Activated T-cell treated with anti-CD3 and anti-CD28 coated beads, Interleukin-2, amount 50 U/mL, for 24 hours (primary cell): ENCODE data around the gene DIPK1B.

Experiments used
- DNase-seq: peaks from one replicate; pipeline ENCODE4 v3.0.0-alpha.2; 2020
- H3K27ac Mint-ChIP-seq: 2 replicates; pipeline ENCODE4 v1.8.0; 2020; ENCODE audit warnings: mild to moderate bottlenecking, mixed read lengths
- H3K27me3 Mint-ChIP-seq: 2 replicates; pipeline ENCODE4 v1.8.0; 2020; ENCODE audit warnings: mixed read lengths
- H3K36me3 Mint-ChIP-seq: 2 replicates; pipeline ENCODE4 v1.8.0; 2020; ENCODE audit warnings: low read depth, mixed read lengths
- H3K4me1 Mint-ChIP-seq: 2 replicates; pipeline ENCODE4 v1.8.0; 2020; ENCODE audit warnings: low read depth, mixed read lengths
- H3K4me3 Mint-ChIP-seq: 2 replicates; pipeline ENCODE4 v1.8.0; 2020; ENCODE audit warnings: mild to moderate bottlenecking, moderate library complexity, mixed read lengths
- H3K9me3 Mint-ChIP-seq: 2 replicates; pipeline ENCODE4 v1.8.0; 2020; ENCODE audit warnings: mixed read lengths

DIPK1B gene

DNA sequence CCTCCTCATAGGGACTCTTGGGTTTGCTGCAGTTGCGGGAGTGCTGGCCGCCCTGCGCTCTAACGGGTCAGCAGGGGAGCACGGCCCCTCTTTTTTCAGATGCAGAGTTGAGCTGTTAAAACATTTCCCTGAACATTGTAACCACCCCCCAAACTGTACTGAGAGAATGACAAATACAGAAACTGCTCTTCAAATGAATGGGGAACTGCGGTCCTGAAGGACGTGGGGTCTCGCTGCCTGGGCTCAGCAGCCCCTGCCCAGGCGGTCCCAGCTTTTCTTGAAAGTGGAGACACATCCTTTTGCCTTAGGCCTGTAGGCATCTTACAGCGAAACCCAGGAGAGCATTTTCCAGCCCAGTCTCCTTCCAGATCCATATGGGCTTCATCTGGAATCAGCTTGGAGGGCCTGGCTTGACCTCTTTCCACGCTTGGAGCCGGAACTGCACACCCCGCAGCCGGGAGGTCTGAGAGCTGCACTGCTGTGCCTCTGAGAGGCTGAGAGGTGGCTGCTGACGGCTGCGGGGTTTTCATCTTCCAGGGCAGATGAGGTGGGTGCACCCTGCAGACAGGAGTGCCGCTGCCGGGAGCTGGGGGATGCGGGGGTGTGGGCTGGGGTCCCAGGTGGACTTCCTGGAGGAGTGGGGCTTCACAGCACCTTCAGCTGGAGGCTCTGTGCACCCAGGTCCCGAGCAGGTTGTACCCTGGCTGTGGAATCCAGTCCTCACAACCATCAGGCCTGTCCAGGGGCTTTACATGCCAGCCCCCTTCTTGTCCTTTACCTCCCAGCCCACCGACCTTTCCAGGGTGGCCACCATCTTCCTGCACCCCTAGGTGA is 23.9 kb upstream of the DIPK1B start:
- H3K27ac Mint-ChIP-seq = no peak overlapping the region
- H3K36me3 Mint-ChIP-seq = no peaks in the 10 kb centered on the region
- no peaks in the 10 kb centered on the region for H3K9me3 Mint-ChIP-seq
- H3K4me3 Mint-ChIP-seq = no peak overlapping the region
- peaks cover 6% of the 10 kb centered on the region for H3K4me1 Mint-ChIP-seq
- no peak for DNase-seq
- peaks cover 4% of the 10 kb centered on the region for H3K27me3 Mint-ChIP-seq

DNA sequence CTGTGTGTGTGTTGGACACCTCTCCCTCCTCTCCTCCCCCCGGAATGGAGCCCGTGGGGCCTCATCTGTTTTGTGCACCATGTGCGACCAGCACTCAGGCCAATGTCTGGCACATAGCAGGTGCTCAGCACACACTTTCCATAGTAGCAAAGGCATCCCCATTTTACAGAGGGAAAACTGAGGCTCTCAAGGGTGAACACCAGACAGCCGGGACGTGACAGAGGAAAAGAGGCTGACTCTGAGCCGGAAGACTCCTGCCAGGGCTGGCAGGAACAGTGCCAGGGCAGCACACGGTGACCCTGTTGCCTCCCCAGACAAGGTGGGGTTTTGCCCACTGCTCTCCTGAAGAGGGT is 23.3 kb upstream of the DIPK1B start:
- Mint-ChIP-seq H3K4me1 (peaks cover 6% of the 10 kb centered on the region), H3K4me3 (no peak overlapping the region), H3K9me3 (no peaks in the 10 kb centered on the region)

DNA sequence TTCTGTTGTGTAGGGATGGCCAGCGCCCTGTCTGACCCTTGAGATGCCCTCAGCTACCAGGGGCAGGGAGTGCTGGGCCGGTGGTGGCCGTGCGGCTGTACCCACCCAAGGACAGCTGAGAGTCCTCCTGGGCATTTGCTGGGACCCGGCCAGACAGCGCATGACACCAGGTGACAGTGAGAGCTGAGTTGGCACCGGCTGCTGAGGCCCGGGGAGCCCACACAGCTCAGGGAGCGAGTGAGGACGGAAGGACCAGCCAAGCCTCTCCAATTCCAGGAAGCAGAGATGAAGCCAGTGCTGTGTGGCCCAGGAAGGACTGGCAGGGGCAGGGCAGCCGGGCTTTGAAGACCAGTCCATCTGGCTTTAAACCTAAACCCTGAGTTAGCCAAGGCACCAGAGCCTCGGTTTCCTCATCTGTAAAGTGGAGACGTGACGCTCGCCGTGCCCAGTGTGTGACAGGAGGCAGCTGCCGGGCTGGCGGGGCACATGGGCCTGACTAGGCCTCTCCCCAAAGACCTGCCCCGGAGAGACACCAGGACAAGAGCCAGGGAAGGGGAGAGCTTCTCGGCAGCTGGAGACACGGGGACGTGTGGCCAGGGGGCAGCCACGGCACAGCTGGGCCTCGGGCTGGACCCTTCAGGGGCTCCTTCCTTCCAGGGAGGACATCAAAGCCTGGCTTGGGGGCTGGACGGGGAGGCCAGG is 22.1 kb upstream of the DIPK1B start:
- Mint-ChIP-seq H3K27me3 (peaks cover 4% of the 10 kb centered on the region), H3K9me3 (no peaks in the 10 kb centered on the region), H3K4me1 (peaks cover 6% of the 10 kb centered on the region), H3K27ac (no peak overlapping the region), H3K36me3 (no peaks in the 10 kb centered on the region), H3K4me3 (no peak overlapping the region)
- no peak for DNase-seq

More for the DNA sequence above, 23.3 kb upstream of the DIPK1B start:
- Mint-ChIP-seq H3K27me3 (peaks cover 4% of the 10 kb centered on the region), H3K27ac (no peak overlapping the region), H3K36me3 (no peaks in the 10 kb centered on the region)
- DNase-seq = no peak

DNA sequence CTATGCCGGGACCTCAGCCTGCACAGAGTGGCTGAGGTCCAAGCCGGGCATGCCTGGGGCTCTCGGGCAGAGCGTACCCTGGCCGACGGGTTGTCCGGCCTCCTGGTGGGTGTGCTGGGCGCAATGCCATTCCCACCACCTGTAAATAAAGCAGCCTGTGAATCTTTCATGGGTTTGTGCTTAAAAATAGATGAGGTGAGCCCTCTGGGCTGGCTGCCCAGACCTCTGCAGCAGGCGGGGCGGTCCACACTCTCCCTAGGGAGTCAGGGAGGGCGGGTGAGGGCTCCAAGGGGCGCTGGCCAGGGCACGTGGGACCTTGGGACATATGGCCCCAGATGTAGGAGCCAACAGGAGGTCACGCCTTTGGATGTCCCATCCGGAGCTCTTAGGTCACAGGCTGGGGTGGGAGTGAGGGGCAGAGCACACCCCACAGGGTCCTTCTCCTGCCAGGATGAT is 21.5 kb upstream of the DIPK1B start:
- Mint-ChIP-seq H3K27me3 (peaks cover 5% of the 10 kb centered on the region), H3K4me3 (no peak overlapping the region), H3K4me1 (peaks cover 5% of the 10 kb centered on the region), H3K9me3 (no peaks in the 10 kb centered on the region), H3K36me3 (no peaks in the 10 kb centered on the region), H3K27ac (no peak overlapping the region)
- DNase-seq = no peak

DNA sequence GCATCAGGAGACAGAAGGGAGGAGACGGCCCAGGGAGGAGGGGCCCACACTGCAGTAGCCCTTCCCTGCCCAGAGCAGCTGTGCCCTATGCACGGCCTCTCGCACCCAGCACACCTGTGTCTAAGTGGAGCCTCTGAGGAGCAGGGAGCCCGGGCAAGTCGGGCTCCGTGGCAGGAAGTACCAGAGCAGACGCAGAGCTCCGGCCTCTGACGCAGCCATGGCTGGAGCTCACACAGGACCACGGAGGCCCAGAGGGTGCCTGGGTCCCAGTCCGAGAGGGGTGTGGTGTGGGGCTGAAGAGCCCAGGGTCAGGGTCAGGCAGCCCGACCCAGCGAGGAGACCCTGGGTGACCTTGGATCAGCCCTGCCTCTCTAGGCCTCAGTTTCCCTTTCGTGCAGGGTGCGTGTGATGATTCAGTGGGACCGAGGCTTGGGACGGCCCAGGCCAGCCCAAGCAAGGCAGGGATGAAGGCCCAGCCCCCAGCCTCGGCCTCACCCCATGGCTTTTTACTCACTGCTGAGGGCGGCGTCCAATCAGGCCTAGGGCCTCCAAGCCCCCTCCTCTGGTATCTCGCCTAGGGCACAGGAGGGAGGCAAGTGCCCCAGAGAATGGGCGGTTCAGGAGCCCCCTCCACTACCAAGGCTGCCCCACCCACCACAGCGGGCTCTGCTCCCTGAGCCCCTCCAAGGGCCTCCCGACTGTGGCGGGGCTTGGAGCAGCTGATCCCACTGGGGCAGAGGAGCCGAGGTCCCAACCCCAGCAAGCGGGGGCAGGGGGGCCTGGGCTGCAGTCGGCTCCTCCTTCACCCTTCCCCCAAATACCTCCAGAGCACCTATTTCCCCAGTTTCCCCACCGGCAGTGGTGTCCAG is 20.8 kb upstream of the DIPK1B start:
- H3K27me3 Mint-ChIP-seq = peaks cover 8% of the 10 kb centered on the region
- H3K4me1 Mint-ChIP-seq = no peaks in the 10 kb centered on the region
- H3K36me3 Mint-ChIP-seq = no peaks in the 10 kb centered on the region
- H3K27ac Mint-ChIP-seq = no peak overlapping the region
- no peak overlapping the region for H3K4me3 Mint-ChIP-seq
- DNase-seq = no peak
- H3K9me3 Mint-ChIP-seq = no peaks in the 10 kb centered on the region

DNA sequence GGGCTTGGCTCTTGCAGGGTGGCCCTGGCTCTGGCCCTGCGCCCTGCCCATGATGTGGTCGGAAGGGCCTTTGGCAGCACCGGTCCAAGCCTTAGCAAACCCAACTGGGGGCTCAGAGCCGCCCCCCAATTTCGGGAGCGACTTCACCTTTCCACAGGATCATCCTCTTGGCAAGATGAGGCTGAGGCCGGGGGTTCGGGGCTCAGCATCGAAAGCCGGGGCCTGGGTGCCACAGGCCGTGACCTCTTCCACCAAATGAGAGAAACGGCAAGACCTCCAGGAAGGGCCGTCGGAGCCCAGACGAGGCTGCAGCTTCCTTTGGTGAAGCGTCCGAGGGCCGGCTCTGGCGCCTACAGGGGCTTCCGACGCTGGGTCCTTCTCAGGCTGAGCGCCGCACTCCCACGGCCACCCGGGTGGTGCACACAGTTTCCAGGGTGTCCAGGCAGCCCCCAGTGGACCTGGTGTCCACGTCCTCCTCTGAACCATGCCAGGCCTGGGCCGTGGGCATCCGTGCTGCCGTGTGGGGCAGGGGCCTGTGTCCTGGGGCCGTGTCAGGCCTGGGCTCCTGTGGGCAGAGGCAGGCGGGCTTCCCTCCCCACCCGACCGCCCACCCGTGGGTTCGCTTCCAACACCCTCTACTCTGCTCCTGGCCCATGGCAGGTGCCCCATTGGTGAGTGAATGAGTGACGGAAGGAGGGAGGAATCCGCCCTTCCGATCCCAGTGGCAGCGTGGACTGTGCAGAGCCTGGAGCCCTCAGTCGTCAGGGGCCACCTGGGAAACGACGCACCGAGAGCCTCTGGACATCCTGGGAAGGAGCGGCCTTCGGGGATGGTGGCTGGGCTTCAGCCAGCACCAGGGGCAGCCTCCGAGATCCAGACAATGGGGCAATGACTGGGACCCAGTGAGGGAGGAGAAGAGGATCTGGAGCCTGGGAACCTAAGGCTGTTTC is 19.9 kb upstream of the DIPK1B start:
- no peak for DNase-seq
- Mint-ChIP-seq H3K27ac (no peak overlapping the region), H3K4me1 (no peaks in the 10 kb centered on the region), H3K4me3 (no peak overlapping the region), H3K36me3 (no peaks in the 10 kb centered on the region), H3K9me3 (no peaks in the 10 kb centered on the region), H3K27me3 (peaks cover 13% of the 10 kb centered on the region)

DNA sequence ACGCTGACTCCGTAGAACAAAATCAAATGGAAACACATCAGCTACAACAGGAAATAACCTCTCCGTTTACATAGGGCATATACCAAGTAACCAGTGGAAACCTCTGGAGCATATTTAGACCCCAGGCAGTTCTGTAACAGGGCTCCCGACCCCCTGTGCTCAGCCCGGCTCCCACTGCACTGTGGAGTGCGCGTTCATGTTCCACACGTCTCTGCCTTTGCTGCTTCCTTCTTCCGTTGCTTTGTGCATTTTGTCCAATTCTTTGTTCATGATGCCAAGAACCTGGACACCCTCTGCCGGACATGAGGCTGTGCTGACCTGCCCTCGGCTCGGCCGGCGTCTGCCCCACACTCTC is 19.3 kb upstream of the DIPK1B start:
- H3K4me3 Mint-ChIP-seq = no peak overlapping the region
- no peaks in the 10 kb centered on the region for H3K36me3 Mint-ChIP-seq
- H3K4me1 Mint-ChIP-seq = no peaks in the 10 kb centered on the region
- H3K27me3 Mint-ChIP-seq = peaks cover 17% of the 10 kb centered on the region
- DNase-seq = no peak
- H3K9me3 Mint-ChIP-seq = no peaks in the 10 kb centered on the region
- no peak overlapping the region for H3K27ac Mint-ChIP-seq

DNA sequence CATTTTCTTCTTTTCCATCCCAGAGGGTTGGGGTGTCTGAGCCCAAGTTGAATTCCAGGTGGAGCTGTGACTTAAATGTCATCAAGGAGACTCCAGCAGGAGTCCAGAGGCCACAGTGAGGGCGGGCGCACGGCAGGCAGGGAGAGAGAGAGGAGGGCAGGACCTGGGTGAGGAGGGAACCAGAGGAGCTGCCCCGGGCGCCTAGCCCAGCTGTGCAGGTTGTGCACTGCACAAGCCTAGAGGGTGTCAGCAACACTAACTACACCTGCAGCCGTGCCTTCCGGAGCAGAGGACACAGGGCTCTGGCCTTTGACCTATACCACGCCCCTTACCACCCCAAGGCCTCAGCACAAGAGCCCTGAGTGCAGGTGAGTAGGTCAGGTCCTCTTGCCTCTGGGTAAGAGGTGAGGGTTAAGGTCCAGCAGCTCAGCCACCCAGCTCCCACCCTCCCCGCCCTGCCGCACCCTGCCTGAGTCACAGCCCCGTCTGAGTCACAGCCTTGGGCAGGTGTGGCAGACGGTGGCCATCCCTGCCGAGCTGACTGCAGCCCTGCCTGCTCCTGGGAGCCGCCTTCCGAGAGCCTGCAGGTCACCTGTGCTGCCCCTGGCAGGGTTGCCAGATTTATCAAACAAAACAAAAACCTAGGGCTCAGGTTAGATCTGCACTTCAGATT is 18.7 kb upstream of the DIPK1B start:
- Mint-ChIP-seq H3K36me3 (no peaks in the 10 kb centered on the region), H3K4me1 (no peaks in the 10 kb centered on the region), H3K27ac (no peak overlapping the region), H3K9me3 (no peaks in the 10 kb centered on the region), H3K4me3 (no peak overlapping the region), H3K27me3 (peaks cover 16% of the 10 kb centered on the region)
- DNase-seq = no peak

DNA sequence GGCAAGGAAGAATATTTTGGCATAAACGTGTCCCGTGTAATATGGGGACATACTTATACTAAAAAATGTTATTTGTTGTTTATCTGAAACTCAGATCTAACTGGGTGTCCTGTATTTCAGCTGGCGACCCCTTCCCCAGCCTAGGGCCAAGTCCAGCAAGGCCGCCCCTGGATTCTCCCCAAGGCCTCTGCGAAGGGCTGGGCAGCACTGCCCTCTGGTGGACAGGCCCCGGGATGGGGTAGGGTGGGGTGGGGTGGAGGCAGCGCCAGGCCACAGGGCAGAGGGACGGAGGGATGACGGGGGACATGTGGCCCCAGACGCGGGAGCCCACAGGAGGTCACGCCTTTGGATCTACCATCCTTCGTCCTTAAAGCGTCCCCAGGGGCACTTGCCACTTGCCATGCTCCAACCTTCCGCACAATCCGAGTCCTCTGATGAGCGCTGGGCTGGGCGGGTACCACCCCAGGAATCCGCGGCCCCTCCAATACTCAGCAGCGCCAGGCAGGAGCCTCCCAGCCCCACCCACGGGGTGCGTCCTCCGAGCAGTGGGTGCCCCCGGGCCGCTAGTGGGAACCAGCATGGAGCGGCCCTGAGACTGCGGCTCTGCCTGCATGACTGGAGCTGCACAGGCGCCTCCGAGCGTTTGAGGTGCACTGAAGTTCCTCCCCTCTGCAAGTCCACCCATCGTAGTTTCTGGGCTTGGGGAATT is 18.1 kb upstream of the DIPK1B start:
- Mint-ChIP-seq H3K4me3 (no peak overlapping the region), H3K27me3 (peaks cover 20% of the 10 kb centered on the region), H3K9me3 (no peaks in the 10 kb centered on the region), H3K27ac (no peak overlapping the region), H3K4me1 (no peaks in the 10 kb centered on the region), H3K36me3 (no peaks in the 10 kb centered on the region)
- DNase-seq = peak; percentile 50

DNA sequence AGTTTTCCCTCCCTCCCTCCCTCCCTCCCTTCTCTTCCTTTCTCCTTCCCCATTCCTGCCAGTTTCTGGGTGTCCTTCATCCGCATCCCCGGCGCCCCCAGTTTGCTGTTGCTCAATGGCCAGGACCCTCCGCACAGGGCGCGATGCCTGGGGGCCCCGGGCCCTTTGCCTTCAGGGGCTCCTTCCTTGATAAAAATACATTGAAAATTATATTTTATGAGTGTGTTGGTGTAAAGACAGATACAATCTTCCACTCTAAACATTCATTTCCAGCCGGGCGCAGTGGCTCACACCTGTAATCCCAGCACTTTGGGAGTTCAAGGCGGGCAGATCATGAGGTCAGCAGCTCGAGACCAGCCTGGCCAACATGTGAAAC is 17.5 kb upstream of the DIPK1B start:
- no peak overlapping the region for H3K4me3 Mint-ChIP-seq

DNA sequence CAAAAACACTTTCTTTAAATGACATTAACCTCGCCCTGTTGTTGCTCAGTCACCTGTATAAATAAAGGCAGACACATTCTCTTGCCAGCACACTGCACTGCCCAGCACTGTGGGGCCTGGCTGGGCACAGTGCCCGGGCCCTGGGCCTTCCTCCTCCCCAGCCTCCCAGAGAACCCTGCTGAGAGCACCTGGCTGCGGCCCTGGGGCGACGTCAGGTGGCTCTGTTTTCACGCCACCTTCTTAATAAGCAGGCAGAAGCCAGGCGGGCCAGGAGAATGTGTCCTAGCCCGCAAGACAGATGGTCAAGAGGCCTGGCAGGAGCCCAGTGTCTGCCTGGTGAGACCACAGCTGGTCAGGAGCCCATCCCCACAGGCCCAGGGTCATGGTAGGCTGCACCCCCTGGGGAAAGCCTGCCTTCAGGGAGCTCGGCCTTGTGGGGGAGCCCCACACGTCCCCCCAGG is 16.9 kb upstream of the DIPK1B start:
- peaks cover 4% of the 10 kb centered on the region for H3K4me1 Mint-ChIP-seq
- H3K9me3 Mint-ChIP-seq = no peaks in the 10 kb centered on the region
- H3K36me3 Mint-ChIP-seq = no peaks in the 10 kb centered on the region
- H3K27me3 Mint-ChIP-seq = peaks cover 24% of the 10 kb centered on the region
- no peak overlapping the region for H3K4me3 Mint-ChIP-seq
- H3K27ac Mint-ChIP-seq = no peak overlapping the region
- DNase-seq = no peak

More for the DNA sequence above, 17.5 kb upstream of the DIPK1B start:
- Mint-ChIP-seq H3K36me3 (no peaks in the 10 kb centered on the region), H3K4me1 (no peaks in the 10 kb centered on the region), H3K27me3 (peaks cover 20% of the 10 kb centered on the region), H3K9me3 (no peaks in the 10 kb centered on the region), H3K27ac (no peak overlapping the region)
- DNase-seq = no peak

DNA sequence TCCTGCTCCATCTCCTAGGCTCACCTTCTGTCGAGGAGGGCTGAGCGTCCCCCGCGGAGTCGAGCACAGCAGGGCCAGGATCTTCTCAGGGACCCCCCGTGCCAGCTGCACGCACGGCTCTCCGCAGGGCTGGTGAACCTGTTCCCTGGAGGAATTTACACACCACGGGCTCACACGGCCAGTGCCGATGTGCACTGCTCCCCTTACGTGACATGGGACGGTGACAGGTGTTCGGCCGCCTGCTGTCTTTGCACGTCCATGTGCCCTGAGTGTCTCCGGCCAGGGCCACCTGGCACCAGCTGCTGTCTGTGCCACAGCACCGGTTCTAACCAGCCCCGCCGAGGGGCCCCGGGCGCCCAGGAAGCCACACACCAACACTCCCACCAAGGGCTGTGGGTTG is 16.4 kb upstream of the DIPK1B start:
- no peaks in the 10 kb centered on the region for H3K9me3 Mint-ChIP-seq

DNA sequence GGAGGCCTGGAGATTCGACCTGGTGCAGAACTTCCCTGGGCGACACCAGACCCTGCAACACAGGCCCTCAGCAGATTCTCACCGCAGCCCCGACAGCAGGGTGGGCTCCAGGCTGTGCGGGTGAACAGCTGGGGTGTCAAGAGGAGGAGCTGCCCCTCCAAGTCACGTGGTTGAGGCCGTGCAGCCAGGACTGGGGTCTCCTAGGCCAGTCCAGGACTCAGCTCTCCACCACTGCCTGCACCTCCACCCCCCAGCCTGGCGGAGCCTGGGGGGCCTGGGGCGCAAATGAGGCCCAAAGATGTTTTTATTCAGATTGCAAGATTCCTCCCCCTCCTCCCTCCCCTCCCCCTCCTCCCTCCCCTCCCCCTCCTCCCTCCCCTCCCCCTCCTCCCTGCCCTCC is 15.9 kb upstream of the DIPK1B start:
- H3K4me1 Mint-ChIP-seq = peaks cover 14% of the 10 kb centered on the region
- H3K9me3 Mint-ChIP-seq = no peaks in the 10 kb centered on the region
- H3K4me3 Mint-ChIP-seq = no peak overlapping the region
- H3K27ac Mint-ChIP-seq = no peak overlapping the region
- no peak for DNase-seq
- H3K27me3 Mint-ChIP-seq = peaks cover 24% of the 10 kb centered on the region
- H3K36me3 Mint-ChIP-seq = no peaks in the 10 kb centered on the region

More for the DNA sequence above, 16.4 kb upstream of the DIPK1B start:
- Mint-ChIP-seq H3K4me1 (peaks cover 9% of the 10 kb centered on the region), H3K27me3 (peaks cover 24% of the 10 kb centered on the region), H3K27ac (no peak overlapping the region), H3K36me3 (no peaks in the 10 kb centered on the region), H3K4me3 (no peak overlapping the region)
- DNase-seq = no peak
